Embryonic facial prominence (tissue), 1 donor: ENCODE results near the gene CASZ1.

Experiments used
- DNase-seq: peaks from one replicate; pipeline ENCODE4 v3.0.0-alpha.2; 2016; ENCODE audit errors: extremely low spot score

The CASZ1 gene

GRCh38 chr1:10670190-10670589, 126.3 kb downstream of the CASZ1 start:
- DNase-seq: no peak

- no peak for DNase-seq
Observed at GRCh38 chr1:10669570-10669969, 126.9 kb downstream of the CASZ1 start.

- DNase-seq: no peak
Observed at GRCh38 chr1:10667861-10668761, 128.3 kb downstream of the CASZ1 start.

GRCh38 chr1:10665930-10666850, 130.3 kb downstream of the CASZ1 start:
- DNase-seq: no peak

- no peak for DNase-seq
Observed at GRCh38 chr1:10665226-10665625, 131.2 kb downstream of the CASZ1 start.

- no peak for DNase-seq
Observed at GRCh38 chr1:10664251-10664650, 132.2 kb downstream of the CASZ1 start.

GRCh38 chr1:10663678-10664035, 132.8 kb downstream of the CASZ1 start:
- no peak for DNase-seq

GRCh38 chr1:10662824-10663677, 133.4 kb downstream of the CASZ1 start:
- DNase-seq: no peak

GRCh38 chr1:10662090-10662688, 134.3 kb downstream of the CASZ1 start:
- DNase-seq: no peak

GRCh38 chr1:10661453-10661852, 135.0 kb downstream of the CASZ1 start:
- DNase-seq: no peak

- no peak for DNase-seq
Observed at GRCh38 chr1:10659646-10660540, 136.6 kb downstream of the CASZ1 start.

- no peak for DNase-seq
Observed at GRCh38 chr1:10659218-10659617, 137.2 kb downstream of the CASZ1 start.

GRCh38 chr1:10658396-10659066, 137.9 kb downstream of the CASZ1 start:
- no peak for DNase-seq

GRCh38 chr1:10657088-10657847, 139.2 kb downstream of the CASZ1 start:
- DNase-seq: no peak

GRCh38 chr1:10656431-10656830, 140.0 kb downstream of the CASZ1 start:
- no peak for DNase-seq

GRCh38 chr1:10655002-10655401, 141.4 kb downstream of the CASZ1 start:
- DNase-seq: no peak

GRCh38 chr1:10653370-10654125, 142.9 kb downstream of the CASZ1 start:
- DNase-seq: no peak

- DNase-seq: no peak
Observed at GRCh38 chr1:10652626-10653025, 143.8 kb downstream of the CASZ1 start.
